Measurements from ENCODE around the gene RNF223.

RNF223 gene

DNA sequence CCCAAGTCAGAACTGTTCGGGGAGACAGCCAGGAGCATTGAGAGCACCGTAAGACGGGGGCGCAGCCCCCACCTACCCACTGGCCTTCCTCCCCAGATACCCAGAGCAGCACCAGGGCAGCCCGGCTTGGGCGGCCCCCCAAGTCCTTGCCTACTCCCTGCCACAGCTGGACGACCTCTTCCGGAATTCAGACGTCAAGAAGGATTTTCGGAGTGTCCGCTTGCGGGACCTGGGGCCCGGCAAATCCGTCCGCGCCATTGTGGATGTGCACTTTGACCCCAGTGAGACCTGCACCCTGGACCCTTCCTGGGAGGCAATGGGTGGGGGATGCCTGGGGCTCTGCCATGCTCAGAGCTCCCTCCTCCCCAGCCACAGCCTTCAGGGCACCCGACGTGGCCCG, 26.7 kb downstream of the RNF223 start (continued):
- TF ChIP-seq BACH2 (CRISPR knock-in tag; IDR thresholded peaks at IDR 0.05; ENCODE audit: borderline replicate concordance) (no peak), ZNF70 (CRISPR knock-in tag; IDR thresholded peaks at IDR 0.05) (no peak), ZFP3 (CRISPR knock-in tag; IDR thresholded peaks at IDR 0.05) (no peak), RARB (CRISPR knock-in tag; IDR thresholded peaks at IDR 0.05) (no peak), ZC3H10 (CRISPR knock-in tag; IDR thresholded peaks at IDR 0.05) (no peak)
- TF ChIP-seq, protein P1, sequence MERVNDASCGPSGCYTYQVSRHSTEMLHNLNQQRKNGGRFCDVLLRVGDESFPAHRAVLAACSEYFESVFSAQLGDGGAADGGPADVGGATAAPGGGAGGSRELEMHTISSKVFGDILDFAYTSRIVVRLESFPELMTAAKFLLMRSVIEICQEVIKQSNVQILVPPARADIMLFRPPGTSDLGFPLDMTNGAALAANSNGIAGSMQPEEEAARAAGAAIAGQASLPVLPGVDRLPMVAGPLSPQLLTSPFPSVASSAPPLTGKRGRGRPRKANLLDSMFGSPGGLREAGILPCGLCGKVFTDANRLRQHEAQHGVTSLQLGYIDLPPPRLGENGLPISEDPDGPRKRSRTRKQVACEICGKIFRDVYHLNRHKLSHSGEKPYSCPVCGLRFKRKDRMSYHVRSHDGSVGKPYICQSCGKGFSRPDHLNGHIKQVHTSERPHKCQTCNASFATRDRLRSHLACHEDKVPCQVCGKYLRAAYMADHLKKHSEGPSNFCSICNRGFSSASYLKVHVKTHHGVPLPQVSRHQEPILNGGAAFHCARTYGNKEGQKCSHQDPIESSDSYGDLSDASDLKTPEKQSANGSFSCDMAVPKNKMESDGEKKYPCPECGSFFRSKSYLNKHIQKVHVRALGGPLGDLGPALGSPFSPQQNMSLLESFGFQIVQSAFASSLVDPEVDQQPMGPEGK (CRISPR knock-in tag; IDR thresholded peaks at IDR 0.05; ENCODE audit: borderline replicate concordance), result no peak

DNA sequence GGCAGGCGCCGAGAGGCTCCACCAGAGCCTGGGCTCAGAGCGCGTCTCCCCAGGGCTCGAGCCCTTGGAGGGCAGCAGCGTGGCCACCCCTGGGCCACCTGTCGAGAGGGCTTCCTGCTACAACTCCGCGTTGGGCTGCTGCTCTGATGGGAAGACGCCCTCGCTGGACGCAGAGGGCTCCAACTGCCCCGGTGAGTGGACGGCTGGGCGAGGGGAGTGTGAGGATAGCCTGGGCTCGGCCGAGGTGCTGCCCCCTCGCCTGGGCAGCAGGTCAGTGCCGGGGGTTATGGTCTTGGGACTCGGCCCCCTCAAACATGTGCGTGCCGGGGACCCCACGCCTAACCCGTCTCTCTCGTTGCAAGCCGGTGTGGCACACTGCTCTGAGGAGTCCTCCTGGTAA, 27.3 kb downstream of the RNF223 start:
- TF ChIP-seq, protein P2, sequence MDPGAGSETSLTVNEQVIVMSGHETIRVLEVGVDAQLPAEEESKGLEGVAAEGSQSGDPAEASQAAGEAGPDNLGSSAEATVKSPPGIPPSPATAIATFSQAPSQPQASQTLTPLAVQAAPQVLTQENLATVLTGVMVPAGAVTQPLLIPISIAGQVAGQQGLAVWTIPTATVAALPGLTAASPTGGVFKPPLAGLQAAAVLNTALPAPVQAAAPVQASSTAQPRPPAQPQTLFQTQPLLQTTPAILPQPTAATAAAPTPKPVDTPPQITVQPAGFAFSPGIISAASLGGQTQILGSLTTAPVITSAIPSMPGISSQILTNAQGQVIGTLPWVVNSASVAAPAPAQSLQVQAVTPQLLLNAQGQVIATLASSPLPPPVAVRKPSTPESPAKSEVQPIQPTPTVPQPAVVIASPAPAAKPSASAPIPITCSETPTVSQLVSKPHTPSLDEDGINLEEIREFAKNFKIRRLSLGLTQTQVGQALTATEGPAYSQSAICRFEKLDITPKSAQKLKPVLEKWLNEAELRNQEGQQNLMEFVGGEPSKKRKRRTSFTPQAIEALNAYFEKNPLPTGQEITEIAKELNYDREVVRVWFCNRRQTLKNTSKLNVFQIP (CRISPR knock-in tag; IDR thresholded peaks at IDR 0.05; ENCODE audit: borderline replicate concordance, low read depth), result no peak
- TF ChIP-seq ZFP30 (CRISPR knock-in tag; IDR thresholded peaks at IDR 0.05), result no peak
- TF ChIP-seq, protein P1 (CRISPR knock-in tag; IDR thresholded peaks at IDR 0.05; ENCODE audit: borderline replicate concordance), result no peak
- no peak for TF ChIP-seq ZC3H10 (CRISPR knock-in tag; IDR thresholded peaks at IDR 0.05)
- TF ChIP-seq RARB (CRISPR knock-in tag; IDR thresholded peaks at IDR 0.05), result no peak
- no peak for TF ChIP-seq ZNF70 (CRISPR knock-in tag; IDR thresholded peaks at IDR 0.05)
- no peak for TF ChIP-seq ESRRG (CRISPR knock-in tag; IDR thresholded peaks at IDR 0.05)
- no peak for TF ChIP-seq BACH2 (CRISPR knock-in tag; IDR thresholded peaks at IDR 0.05; ENCODE audit: borderline replicate concordance)
- TF ChIP-seq, protein P3, sequence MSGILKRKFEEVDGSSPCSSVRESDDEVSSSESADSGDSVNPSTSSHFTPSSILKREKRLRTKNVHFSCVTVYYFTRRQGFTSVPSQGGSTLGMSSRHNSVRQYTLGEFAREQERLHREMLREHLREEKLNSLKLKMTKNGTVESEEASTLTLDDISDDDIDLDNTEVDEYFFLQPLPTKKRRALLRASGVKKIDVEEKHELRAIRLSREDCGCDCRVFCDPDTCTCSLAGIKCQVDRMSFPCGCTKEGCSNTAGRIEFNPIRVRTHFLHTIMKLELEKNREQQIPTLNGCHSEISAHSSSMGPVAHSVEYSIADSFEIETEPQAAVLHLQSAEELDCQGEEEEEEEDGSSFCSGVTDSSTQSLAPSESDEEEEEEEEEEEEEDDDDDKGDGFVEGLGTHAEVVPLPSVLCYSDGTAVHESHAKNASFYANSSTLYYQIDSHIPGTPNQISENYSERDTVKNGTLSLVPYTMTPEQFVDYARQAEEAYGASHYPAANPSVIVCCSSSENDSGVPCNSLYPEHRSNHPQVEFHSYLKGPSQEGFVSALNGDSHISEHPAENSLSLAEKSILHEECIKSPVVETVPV (CRISPR knock-in tag; IDR thresholded peaks at IDR 0.05), result no peak
- TF ChIP-seq PPARA (CRISPR knock-in tag; IDR thresholded peaks at IDR 0.05; ENCODE audit: borderline replicate concordance), result no peak
- TF ChIP-seq ISL1 (CRISPR knock-in tag; IDR thresholded peaks at IDR 0.05), result no peak
- TF ChIP-seq, protein P4, sequence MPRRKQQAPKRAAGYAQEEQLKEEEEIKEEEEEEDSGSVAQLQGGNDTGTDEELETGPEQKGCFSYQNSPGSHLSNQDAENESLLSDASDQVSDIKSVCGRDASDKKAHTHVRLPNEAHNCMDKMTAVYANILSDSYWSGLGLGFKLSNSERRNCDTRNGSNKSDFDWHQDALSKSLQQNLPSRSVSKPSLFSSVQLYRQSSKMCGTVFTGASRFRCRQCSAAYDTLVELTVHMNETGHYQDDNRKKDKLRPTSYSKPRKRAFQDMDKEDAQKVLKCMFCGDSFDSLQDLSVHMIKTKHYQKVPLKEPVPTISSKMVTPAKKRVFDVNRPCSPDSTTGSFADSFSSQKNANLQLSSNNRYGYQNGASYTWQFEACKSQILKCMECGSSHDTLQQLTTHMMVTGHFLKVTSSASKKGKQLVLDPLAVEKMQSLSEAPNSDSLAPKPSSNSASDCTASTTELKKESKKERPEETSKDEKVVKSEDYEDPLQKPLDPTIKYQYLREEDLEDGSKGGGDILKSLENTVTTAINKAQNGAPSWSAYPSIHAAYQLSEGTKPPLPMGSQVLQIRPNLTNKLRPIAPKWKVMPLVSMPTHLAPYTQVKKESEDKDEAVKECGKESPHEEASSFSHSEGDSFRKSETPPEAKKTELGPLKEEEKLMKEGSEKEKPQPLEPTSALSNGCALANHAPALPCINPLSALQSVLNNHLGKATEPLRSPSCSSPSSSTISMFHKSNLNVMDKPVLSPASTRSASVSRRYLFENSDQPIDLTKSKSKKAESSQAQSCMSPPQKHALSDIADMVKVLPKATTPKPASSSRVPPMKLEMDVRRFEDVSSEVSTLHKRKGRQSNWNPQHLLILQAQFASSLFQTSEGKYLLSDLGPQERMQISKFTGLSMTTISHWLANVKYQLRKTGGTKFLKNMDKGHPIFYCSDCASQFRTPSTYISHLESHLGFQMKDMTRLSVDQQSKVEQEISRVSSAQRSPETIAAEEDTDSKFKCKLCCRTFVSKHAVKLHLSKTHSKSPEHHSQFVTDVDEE (CRISPR knock-in tag; IDR thresholded peaks at IDR 0.05), result no peak
- TF ChIP-seq TOX (CRISPR knock-in tag; IDR thresholded peaks at IDR 0.05; ENCODE audit: borderline replicate concordance), result no peak
- TF ChIP-seq, protein P5, sequence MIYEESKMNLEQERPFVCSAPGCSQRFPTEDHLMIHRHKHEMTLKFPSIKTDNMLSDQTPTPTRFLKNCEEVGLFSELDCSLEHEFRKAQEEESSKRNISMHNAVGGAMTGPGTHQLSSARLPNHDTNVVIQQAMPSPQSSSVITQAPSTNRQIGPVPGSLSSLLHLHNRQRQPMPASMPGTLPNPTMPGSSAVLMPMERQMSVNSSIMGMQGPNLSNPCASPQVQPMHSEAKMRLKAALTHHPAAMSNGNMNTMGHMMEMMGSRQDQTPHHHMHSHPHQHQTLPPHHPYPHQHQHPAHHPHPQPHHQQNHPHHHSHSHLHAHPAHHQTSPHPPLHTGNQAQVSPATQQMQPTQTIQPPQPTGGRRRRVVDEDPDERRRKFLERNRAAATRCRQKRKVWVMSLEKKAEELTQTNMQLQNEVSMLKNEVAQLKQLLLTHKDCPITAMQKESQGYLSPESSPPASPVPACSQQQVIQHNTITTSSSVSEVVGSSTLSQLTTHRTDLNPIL (CRISPR knock-in tag; IDR thresholded peaks at IDR 0.05; ENCODE audit: low read depth), result no peak
- no peak for TF ChIP-seq SNAI2 (CRISPR knock-in tag; IDR thresholded peaks at IDR 0.05)
- no peak for TF ChIP-seq ARNTL (CRISPR knock-in tag; IDR thresholded peaks at IDR 0.05; ENCODE audit: borderline replicate concordance, low read depth)
- TF ChIP-seq TCF4 (CRISPR knock-in tag; IDR thresholded peaks at IDR 0.05; ENCODE audit: borderline replicate concordance), result no peak
- ATAC-seq, result no peak

GRCh38 chr1:1046243-1046642, 27.9 kb downstream of the RNF223 start:
- TF ChIP-seq ZFP3 (CRISPR knock-in tag; IDR thresholded peaks at IDR 0.05), result no peak
- TF ChIP-seq, protein P5 (CRISPR knock-in tag; IDR thresholded peaks at IDR 0.05; ENCODE audit: low read depth), result no peak
- no peak for TF ChIP-seq ZNF70 (CRISPR knock-in tag; IDR thresholded peaks at IDR 0.05)
- TF ChIP-seq RARB (CRISPR knock-in tag; IDR thresholded peaks at IDR 0.05), result no peak
- TF ChIP-seq, protein P2 (CRISPR knock-in tag; IDR thresholded peaks at IDR 0.05; ENCODE audit: borderline replicate concordance, low read depth), result no peak
- TF ChIP-seq BACH2 (CRISPR knock-in tag; IDR thresholded peaks at IDR 0.05; ENCODE audit: borderline replicate concordance), result no peak
- no peak for TF ChIP-seq TOX (CRISPR knock-in tag; IDR thresholded peaks at IDR 0.05; ENCODE audit: borderline replicate concordance)
- no peak for TF ChIP-seq ZNF565 (CRISPR knock-in tag; conservative IDR thresholded peaks at IDR 0.05; ENCODE audit: low read depth)
- TF ChIP-seq SNAI2 (CRISPR knock-in tag; IDR thresholded peaks at IDR 0.05), result no peak
- TF ChIP-seq, protein P1 (CRISPR knock-in tag; IDR thresholded peaks at IDR 0.05; ENCODE audit: borderline replicate concordance), result no peak
- no peak for ATAC-seq

Data from SK-N-SH treated with all-trans-retinoic acid at 6 μM for 48 hours (cell line).